Brain pericyte (primary cell): ENCODE measurements around the gene OR2H2.

ENCODE experiments used
- DNase-seq: peaks from one replicate; pipeline ENCODE4 v3.0.0-alpha.2; 2012; ENCODE audit warnings: low read depth, low spot score

OR2H2 gene

GRCh38 chr6:29629571-29629970, 44.6 kb downstream of the OR2H2 start:
- no peak for DNase-seq

DNA sequence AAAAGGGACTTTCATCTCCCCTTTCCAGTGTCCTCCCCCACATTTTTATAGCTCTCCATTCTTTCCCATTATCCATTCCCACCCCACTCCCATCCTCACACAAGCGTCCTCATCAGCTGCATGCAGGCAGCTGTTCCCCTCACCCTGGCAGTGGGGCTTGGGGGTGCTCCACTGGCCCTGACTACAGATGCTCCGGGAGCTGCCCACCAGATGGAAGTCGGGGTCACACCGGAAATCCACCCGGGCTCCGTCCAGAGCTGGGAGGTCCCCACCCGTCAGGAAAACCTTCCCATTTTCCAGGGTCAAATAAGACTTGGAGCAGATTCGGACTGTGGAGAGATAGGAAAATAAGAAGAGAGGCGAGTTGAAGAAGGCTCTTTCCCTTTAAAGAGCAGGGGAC, 45.4 kb downstream of the OR2H2 start:
- DNase-seq = no peak

- DNase-seq = no peak
Measured at GRCh38 chr6:29631209-29631810, 46.4 kb downstream of the OR2H2 start.

GRCh38 chr6:29631860-29632731, 47.2 kb downstream of the OR2H2 start:
- DNase-seq = no peak

DNA sequence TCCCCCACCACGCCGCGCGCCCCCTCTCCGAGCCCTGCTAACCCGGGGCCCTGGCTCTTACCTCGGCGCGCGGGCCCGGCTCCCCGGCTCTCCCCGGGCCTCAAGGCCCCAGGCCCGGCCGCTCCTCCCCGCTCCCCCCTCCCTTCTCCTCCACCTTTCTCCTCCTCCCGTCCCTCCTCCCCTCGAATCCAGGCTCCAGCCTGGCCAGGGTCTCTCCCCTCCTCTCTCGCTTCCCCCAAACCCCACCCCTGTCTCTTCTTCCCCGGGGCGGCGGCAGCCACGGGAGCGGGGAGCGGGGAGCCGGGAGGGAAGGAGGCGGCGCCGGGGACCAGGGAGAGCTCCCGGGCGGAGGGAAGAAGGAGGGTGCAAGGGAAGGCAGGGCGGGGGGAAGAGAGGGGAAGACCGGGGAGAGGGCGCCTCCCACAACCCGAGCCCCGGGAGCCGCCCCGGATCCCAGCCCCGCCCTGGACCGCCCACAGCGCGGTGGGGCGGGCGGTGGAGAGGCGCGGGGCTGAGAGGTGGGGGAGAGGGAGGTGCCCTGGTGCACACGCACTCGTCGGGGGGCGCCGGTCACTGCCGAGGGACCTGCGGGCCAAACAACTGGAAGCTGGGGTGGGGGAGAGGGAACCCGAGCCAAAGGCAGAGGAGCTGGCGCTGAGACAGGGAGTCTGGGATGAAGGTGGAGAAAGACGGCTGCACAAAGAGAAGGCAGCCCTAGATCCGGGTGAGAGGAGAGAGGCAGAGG, 48.0 kb downstream of the OR2H2 start, which contains the start of gene GABBR1:
Gene GABBR1 (minus strand): TSS at position 395 of the 745 bp plus-strand sequence. CDS start 798 bp downstream, outside the sequence.
- DNase-seq = peak; percentile 68

DNA sequence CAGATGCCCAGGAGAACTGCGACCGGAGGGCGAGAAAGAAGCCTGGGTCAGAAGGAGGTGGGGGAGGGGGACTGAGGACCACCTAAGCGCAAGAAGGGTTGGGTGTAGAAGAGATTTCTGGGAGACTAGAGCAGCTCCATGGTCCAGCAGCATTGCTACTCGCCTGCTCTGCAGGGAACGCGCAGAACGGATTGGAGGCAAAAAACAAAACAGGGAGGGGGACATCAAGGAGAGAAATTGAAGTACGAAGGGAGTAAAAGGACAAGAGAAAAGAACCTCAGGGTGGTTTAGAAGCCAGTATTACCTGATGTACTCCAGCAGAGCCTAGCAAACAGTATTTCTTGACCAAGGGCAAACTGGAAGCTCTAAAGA, 48.6 kb downstream of the OR2H2 start:
- no peak for DNase-seq

DNA sequence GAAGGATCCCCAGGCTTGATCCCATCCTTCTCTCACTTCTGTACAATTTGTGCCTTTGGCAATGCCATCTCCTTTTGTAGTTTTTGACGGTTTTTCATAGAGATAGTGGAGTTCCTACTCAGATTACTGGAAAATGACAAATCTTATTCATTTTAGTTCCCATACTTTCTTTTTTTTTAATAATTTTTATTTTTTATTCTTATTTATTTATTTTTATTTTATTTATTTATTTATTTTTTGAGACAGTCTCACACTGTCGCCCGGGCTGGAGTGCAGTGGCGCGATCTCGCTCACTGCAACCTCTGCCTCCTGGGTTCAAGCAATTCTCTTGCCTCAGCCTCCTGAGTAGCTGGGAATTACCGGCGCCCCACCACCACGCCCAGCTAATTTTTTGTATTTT, 52.3 kb downstream of the OR2H2 start:
- no peak for DNase-seq
